ENCODE results near the gene LIN54. TPM values are rescaled to one million over a fixed set of nuclear protein-coding genes. Genes with fewer than 3 reads are reported as not detected.

LIN54 gene
- total RNA-seq, 1 donor from 2014 or later = 12.3 TPM

DNA sequence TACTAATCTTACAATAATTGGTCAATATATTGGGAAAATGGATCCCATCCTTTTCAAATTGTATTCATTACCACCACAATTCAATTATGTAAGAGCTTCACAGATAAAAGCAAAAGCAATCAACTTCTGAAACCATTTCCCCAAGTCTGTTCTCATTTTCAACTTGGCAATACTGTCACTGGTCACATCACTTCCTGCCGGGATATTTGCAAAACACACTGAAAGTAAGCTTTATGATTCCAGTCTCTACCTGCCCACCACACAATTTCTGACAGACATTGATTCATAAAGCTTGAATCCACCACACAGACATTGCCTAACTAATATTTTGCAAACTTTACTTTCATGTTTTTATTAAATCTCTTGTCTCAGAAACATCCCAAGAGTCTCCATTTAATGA is 53.6 kb downstream of the LIN54 start:
- Mint-ChIP-seq H3K4me1 (ENCODE audit: low read depth) (no peaks in the 10 kb centered on the region), H3K9me3 (ENCODE audit: low read depth) (no peaks in the 10 kb centered on the region)

DNA sequence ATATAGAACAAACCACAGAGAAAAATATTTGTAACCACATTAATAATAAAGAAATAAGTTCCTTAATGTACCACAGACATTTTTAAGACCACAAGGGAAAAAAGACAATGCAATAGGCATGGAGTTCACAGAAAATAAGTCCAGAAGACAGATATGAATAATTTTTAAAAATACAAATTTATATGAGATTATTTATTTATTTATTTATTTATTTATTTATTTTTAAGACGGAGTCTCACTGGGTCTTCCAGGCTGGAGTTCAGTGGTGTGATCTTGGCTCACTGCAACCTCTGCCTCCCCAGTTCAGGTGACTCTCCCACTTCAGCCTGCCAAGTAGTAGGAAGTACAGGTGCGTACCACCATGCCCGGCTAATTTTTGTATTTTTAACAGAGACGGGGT is 56.4 kb downstream of the LIN54 start:
- H3K9me3 Mint-ChIP-seq (ENCODE audit: low read depth) = no peaks in the 10 kb centered on the region
- H3K27ac Mint-ChIP-seq (ENCODE audit: unreplicated experiment) = no peak overlapping the region
- DNase-seq (ENCODE audit: low spot score) = no peak
- H3K36me3 Mint-ChIP-seq (ENCODE audit: low read depth) = peaks cover 5% of the 10 kb centered on the region
- H3K27me3 Mint-ChIP-seq (ENCODE audit: low read depth) = no peaks in the 10 kb centered on the region
- no peak overlapping the region for H3K4me3 Mint-ChIP-seq (ENCODE audit: unreplicated experiment)
- TF ChIP-seq, protein P1, sequence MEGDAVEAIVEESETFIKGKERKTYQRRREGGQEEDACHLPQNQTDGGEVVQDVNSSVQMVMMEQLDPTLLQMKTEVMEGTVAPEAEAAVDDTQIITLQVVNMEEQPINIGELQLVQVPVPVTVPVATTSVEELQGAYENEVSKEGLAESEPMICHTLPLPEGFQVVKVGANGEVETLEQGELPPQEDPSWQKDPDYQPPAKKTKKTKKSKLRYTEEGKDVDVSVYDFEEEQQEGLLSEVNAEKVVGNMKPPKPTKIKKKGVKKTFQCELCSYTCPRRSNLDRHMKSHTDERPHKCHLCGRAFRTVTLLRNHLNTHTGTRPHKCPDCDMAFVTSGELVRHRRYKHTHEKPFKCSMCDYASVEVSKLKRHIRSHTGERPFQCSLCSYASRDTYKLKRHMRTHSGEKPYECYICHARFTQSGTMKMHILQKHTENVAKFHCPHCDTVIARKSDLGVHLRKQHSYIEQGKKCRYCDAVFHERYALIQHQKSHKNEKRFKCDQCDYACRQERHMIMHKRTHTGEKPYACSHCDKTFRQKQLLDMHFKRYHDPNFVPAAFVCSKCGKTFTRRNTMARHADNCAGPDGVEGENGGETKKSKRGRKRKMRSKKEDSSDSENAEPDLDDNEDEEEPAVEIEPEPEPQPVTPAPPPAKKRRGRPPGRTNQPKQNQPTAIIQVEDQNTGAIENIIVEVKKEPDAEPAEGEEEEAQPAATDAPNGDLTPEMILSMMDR (IDR thresholded peaks at IDR 0.05) = no peak
- H3K4me1 Mint-ChIP-seq (ENCODE audit: low read depth) = peaks cover under 1% of the 10 kb centered on the region

More for the DNA sequence above, 53.6 kb downstream of the LIN54 start:
- H3K27ac Mint-ChIP-seq (ENCODE audit: unreplicated experiment) = no peak overlapping the region
- H3K36me3 Mint-ChIP-seq (ENCODE audit: low read depth) = peaks cover 5% of the 10 kb centered on the region
- no peak for DNase-seq (ENCODE audit: low spot score)
- TF ChIP-seq, protein P1 (IDR thresholded peaks at IDR 0.05) = no peak
- no peaks in the 10 kb centered on the region for H3K27me3 Mint-ChIP-seq (ENCODE audit: low read depth)
- no peak overlapping the region for H3K4me3 Mint-ChIP-seq (ENCODE audit: unreplicated experiment)

DNA sequence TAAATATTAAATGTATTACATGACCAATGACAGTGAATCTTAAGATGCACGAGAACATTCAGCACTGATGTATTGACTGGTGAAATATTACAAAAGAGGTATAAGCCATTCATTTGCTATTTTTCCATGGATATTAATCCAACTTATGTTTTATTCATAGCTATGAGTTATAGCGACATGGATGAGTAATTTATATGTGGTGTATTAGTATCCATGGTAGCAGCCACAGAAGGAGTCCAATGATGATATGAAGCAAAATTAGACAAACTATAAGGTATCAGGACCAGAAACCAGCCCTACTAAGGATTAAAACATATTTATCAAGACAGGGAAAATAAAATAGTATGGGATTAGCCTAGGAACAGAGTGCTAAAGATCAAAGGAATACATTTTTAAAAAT is 59.4 kb downstream of the LIN54 start:
- H3K27ac Mint-ChIP-seq (ENCODE audit: unreplicated experiment) = no peak overlapping the region
- H3K4me1 Mint-ChIP-seq (ENCODE audit: low read depth) = peaks cover 11% of the 10 kb centered on the region
- DNase-seq (ENCODE audit: low spot score) = no peak
- no peak overlapping the region for H3K4me3 Mint-ChIP-seq (ENCODE audit: unreplicated experiment)
- H3K9me3 Mint-ChIP-seq (ENCODE audit: low read depth) = no peaks in the 10 kb centered on the region
- no peaks in the 10 kb centered on the region for H3K27me3 Mint-ChIP-seq (ENCODE audit: low read depth)
- H3K36me3 Mint-ChIP-seq (ENCODE audit: low read depth) = peaks cover 2% of the 10 kb centered on the region
- TF ChIP-seq, protein P1 (IDR thresholded peaks at IDR 0.05) = no peak

DNA sequence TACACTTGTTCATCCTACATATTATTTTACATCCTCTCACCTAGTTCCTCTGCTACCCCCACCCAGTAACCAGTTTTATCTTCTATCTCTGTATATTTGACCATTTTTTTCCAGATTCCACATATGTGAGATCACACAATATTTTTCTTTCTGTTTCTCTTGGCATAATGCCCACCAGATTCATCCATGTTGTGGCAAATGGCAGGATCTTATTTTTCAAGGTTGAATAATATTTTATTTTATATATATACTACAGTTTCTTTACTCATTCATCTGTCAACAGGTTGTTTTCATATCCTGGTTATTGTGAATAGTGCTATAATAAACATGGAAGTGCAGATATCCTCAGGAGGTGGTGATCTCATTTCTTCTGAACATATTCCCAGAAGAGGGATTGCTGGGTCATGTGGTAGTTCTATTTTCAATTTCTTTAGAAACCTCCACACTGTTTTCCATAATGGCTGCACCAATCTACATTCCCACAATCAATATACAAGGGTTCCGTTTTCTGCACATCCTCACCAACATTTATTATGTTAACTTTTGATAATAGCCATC is 61.9 kb downstream of the LIN54 start:
- DNase-seq (ENCODE audit: low spot score) = no peak
- no peak overlapping the region for H3K4me3 Mint-ChIP-seq (ENCODE audit: unreplicated experiment)
- no peak overlapping the region for H3K27ac Mint-ChIP-seq (ENCODE audit: unreplicated experiment)
- no peaks in the 10 kb centered on the region for H3K27me3 Mint-ChIP-seq (ENCODE audit: low read depth)
- TF ChIP-seq, protein P1 (IDR thresholded peaks at IDR 0.05) = no peak
- peaks cover 11% of the 10 kb centered on the region for H3K4me1 Mint-ChIP-seq (ENCODE audit: low read depth)
- peaks cover 2% of the 10 kb centered on the region for H3K36me3 Mint-ChIP-seq (ENCODE audit: low read depth)
- no peaks in the 10 kb centered on the region for H3K9me3 Mint-ChIP-seq (ENCODE audit: low read depth)

DNA sequence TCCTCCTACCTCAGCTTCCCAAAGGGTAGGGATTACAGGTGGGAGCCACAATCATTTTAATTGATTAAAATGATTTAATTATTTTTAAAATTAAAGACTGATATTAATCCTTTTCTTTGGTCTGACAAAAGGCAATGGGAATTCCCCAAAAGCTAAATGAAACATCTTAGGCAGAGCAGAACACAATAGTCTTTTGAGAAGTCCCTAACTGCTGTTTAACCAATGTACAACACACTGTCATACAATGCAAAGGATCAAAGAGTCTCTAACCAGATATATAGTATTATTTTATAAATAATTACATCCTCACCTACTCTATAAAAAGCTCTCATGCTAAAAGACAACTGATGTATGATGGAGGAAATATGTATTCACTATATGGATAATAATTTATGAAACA is 63.1 kb downstream of the LIN54 start:
- Mint-ChIP-seq H3K9me3 (ENCODE audit: low read depth) (no peaks in the 10 kb centered on the region), H3K4me3 (ENCODE audit: unreplicated experiment) (no peak overlapping the region), H3K36me3 (ENCODE audit: low read depth) (peaks cover 5% of the 10 kb centered on the region), H3K27ac (ENCODE audit: unreplicated experiment) (no peak overlapping the region), H3K4me1 (ENCODE audit: low read depth) (peaks cover 11% of the 10 kb centered on the region), H3K27me3 (ENCODE audit: low read depth) (no peaks in the 10 kb centered on the region)
- TF ChIP-seq, protein P1 (IDR thresholded peaks at IDR 0.05) = no peak
- DNase-seq (ENCODE audit: low spot score) = no peak
